Muscle layer of duodenum (tissue), 2 donors: ENCODE results near the gene SREBF2.

Experiments
- H3K27ac ChIP-seq: one replicate; pipeline ENCODE4 v1.7.0; 2013; ENCODE audit warnings: mild to moderate bottlenecking, low read length
- H3K27me3 ChIP-seq: one replicate; pipeline ENCODE4 v1.7.0; 2013; ENCODE audit warnings: low read depth, mild to moderate bottlenecking, control low read depth, low read length
- H3K36me3 ChIP-seq, 2 donors: one replicate each; pipeline ENCODE4 v1.7.0; 2013; ENCODE audit warnings: low read length in 2 of 2, control low read depth in 1 of 2, mild to moderate bottlenecking in 1 of 2; ENCODE audit not compliant: insufficient read depth in 2 of 2, control insufficient read depth in 1 of 2
- H3K4me1 ChIP-seq, 2 donors: one replicate each; pipeline ENCODE4 v1.7.0; 2013; ENCODE audit warnings: low read length in 2 of 2, mild to moderate bottlenecking in 2 of 2, control low read depth in 1 of 2, moderate library complexity in 1 of 2; ENCODE audit not compliant: insufficient read depth in 2 of 2, control insufficient read depth in 1 of 2
- H3K4me3 ChIP-seq, 2 donors: one replicate each; pipeline ENCODE4 v1.7.0; 2013; ENCODE audit warnings: low read length in 2 of 2, low read depth in 1 of 2, mild to moderate bottlenecking in 1 of 2
- H3K9me3 ChIP-seq, 2 donors: one replicate each; pipeline ENCODE4 v1.7.0; 2013; ENCODE audit warnings: low read length in 2 of 2, control low read depth in 1 of 2, mild to moderate bottlenecking in 1 of 2; ENCODE audit not compliant: control insufficient read depth in 1 of 2
- donor health status: healthy.

The SREBF2 gene

GRCh38 chr22:41912338-41913039, 79.6 kb downstream of the SREBF2 start:
- Histone ChIP-seq H3K9me3 (no peaks in the 10 kb centered on the region), H3K27me3 (peaks cover 57% of the 10 kb centered on the region), H3K36me3 (no peaks in the 10 kb centered on the region), H3K4me1 (peaks cover 0 to 30% of the 10 kb centered on the region in 2 donors), H3K4me3 (no peak overlapping the region), H3K27ac (no peak overlapping the region)

- Histone ChIP-seq H3K36me3 (no peaks in the 10 kb centered on the region), H3K27ac (no peak overlapping the region), H3K9me3 (no peaks in the 10 kb centered on the region), H3K4me1 (peaks cover 0 to 36% of the 10 kb centered on the region in 2 donors), H3K4me3 (no peak overlapping the region), H3K27me3 (peaks cover 57% of the 10 kb centered on the region)
Measured at GRCh38 chr22:41913040-41913719, 80.3 kb downstream of the SREBF2 start.

GRCh38 chr22:41913842-41914534, 81.1 kb downstream of the SREBF2 start:
- H3K27me3 ChIP-seq = peaks cover 58% of the 10 kb centered on the region
- H3K4me1 ChIP-seq = peaks cover 0 to 36% of the 10 kb centered on the region in 2 donors
- no peaks in the 10 kb centered on the region for H3K9me3 ChIP-seq
- H3K36me3 ChIP-seq = no peaks in the 10 kb centered on the region
- H3K4me3 ChIP-seq = no peak overlapping the region
- no peak overlapping the region for H3K27ac ChIP-seq

GRCh38 chr22:41914611-41915034, 81.7 kb downstream of the SREBF2 start:
- Histone ChIP-seq H3K27me3 (peaks cover 57% of the 10 kb centered on the region), H3K4me1 (peaks cover 0 to 39% of the 10 kb centered on the region in 2 donors), H3K27ac (no peak overlapping the region), H3K9me3 (no peaks in the 10 kb centered on the region), H3K4me3 (peak overlapping the region in 1 of 2 donors; percentile 38), H3K36me3 (no peaks in the 10 kb centered on the region)

GRCh38 chr22:41915035-41915785, 82.3 kb downstream of the SREBF2 start, which contains the start of gene SHISA8:
TSS of gene SHISA8 (minus strand) at chr22:41915074. CDS start at chr22:41914667, 407 bp downstream.
- Histone ChIP-seq H3K27ac (no peak within 1 kb of the TSS), H3K4me1 (peaks cover 0 to 39% of the 10 kb centered on the region in 2 donors), H3K27me3 (peaks cover 57% of the 10 kb centered on the region), H3K4me3 (peak within 1 kb of the TSS in 1 of 2 donors; percentile 38), H3K9me3 (no peaks in the 10 kb centered on the region), H3K36me3 (no peaks in the 10 kb centered on the region)

GRCh38 chr22:41915786-41916493, 83.0 kb downstream of the SREBF2 start:
- H3K4me1 ChIP-seq = peaks cover 0 to 35% of the 10 kb centered on the region in 2 donors
- H3K4me3 ChIP-seq = no peak overlapping the region
- H3K27me3 ChIP-seq = peaks cover 50% of the 10 kb centered on the region
- H3K27ac ChIP-seq = no peak overlapping the region
- H3K36me3 ChIP-seq = no peaks in the 10 kb centered on the region
- no peaks in the 10 kb centered on the region for H3K9me3 ChIP-seq

GRCh38 chr22:41916745-41917358, 83.9 kb downstream of the SREBF2 start:
- no peaks in the 10 kb centered on the region for H3K9me3 ChIP-seq
- H3K4me1 ChIP-seq = peaks cover 0 to 31% of the 10 kb centered on the region in 2 donors
- H3K27ac ChIP-seq = no peak overlapping the region
- H3K4me3 ChIP-seq = no peak overlapping the region
- no peaks in the 10 kb centered on the region for H3K36me3 ChIP-seq
- peaks cover 41% of the 10 kb centered on the region for H3K27me3 ChIP-seq

- Histone ChIP-seq H3K4me1 (peaks cover 0 to 31% of the 10 kb centered on the region in 2 donors), H3K27ac (no peak overlapping the region), H3K36me3 (no peaks in the 10 kb centered on the region), H3K27me3 (peaks cover 35% of the 10 kb centered on the region), H3K4me3 (no peak overlapping the region), H3K9me3 (no peaks in the 10 kb centered on the region)
Measured at GRCh38 chr22:41917375-41917902, 84.5 kb downstream of the SREBF2 start.

- Histone ChIP-seq H3K27me3 (peaks cover 28% of the 10 kb centered on the region), H3K36me3 (no peaks in the 10 kb centered on the region), H3K4me3 (no peak overlapping the region), H3K4me1 (peaks cover 0 to 31% of the 10 kb centered on the region in 2 donors), H3K27ac (no peak overlapping the region), H3K9me3 (no peaks in the 10 kb centered on the region)
Measured at GRCh38 chr22:41917903-41918791, 85.2 kb downstream of the SREBF2 start.
